Cardiac fibroblast (primary cell): ENCODE measurements around the gene FCN1.

Experiments used
- DNase-seq, 2 donors: peaks; one replicate each; pipeline versions ENCODE4 v3.0.0 to v3.0.0-alpha.2; 2010; ENCODE audit warnings: low read depth in 2 of 2
- H3K4me3 ChIP-seq, 2 donors: replicated peaks in 1 of 2; 1 replicate in 1 of 2; 2 replicates in 1 of 2; pipeline ENCODE4 v1.5.1; 2011; ENCODE audit warnings: low read depth in 2 of 2, low read length in 2 of 2, mild to moderate bottlenecking in 2 of 2, moderate library complexity in 1 of 2
- CTCF ChIP-seq: IDR thresholded peaks from one replicate; pipeline ENCODE4 v1.5.1; 2011; ENCODE audit warnings: low read depth, mild to moderate bottlenecking, low read length, inconsistent platforms

FCN1 gene

GRCh38 chr9:134885001-134885678, 32.6 kb downstream of the FCN1 start:
- DNase-seq: no peak
- TF ChIP-seq CTCF: no peak
- no peak overlapping the region for H3K4me3 ChIP-seq

GRCh38 chr9:134884492-134884891, 33.2 kb downstream of the FCN1 start:
- DNase-seq: no peak
- no peak overlapping the region for H3K4me3 ChIP-seq
- no peak for TF ChIP-seq CTCF

- TF ChIP-seq CTCF: no peak
- no peak overlapping the region for H3K4me3 ChIP-seq
- DNase-seq: no peak
Measured at GRCh38 chr9:134883040-134883782, 34.5 kb downstream of the FCN1 start.

- TF ChIP-seq CTCF: no peak
Measured at GRCh38 chr9:134882204-134882785, 35.4 kb downstream of the FCN1 start.

DNA sequence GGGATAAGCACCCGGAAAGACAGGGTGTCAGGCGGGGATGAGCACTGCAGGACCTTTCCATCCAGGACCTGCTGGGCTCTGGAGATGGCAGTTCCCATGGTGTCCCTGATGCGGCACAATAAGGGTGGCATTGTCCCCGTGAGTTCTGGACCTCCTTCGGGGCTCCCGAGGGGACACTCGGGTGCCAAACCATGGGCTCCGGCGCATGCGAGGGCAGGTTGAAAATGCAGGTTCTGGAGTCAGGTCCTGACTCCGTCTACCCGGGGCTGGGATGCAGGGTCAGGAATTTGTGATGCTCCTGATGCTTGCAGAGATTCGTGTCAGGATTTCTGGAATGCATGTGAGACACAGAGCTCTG, 36.4 kb downstream of the FCN1 start:
- no peak for TF ChIP-seq CTCF
- H3K4me3 ChIP-seq: no peak overlapping the region
- no peak for DNase-seq

More at GRCh38 chr9:134882204-134882785, 35.4 kb downstream of the FCN1 start:
- DNase-seq: no peak
- no peak overlapping the region for H3K4me3 ChIP-seq

- H3K4me3 ChIP-seq: no peak within 1 kb of the TSS
- no peak for DNase-seq
- no peak for TF ChIP-seq CTCF
Measured at GRCh38 chr9:134880484-134881312, 37.0 kb downstream of the FCN1 start, which contains the start of gene FCN2. TSS of gene FCN2 (plus strand) at chr9:134880810. CDS start at chr9:134880822, 12 bp downstream.
